Measurements from ENCODE around the gene TECRL.

TECRL gene

GRCh38 chr4:64330143-64330542 lies 79.1 kb downstream of the TECRL start:
- DNase-seq (ENCODE audit: extremely low read depth in 1 of 2, low read depth in 1 of 2), result no peak

- DNase-seq (ENCODE audit: extremely low read depth in 1 of 2, low read depth in 1 of 2), result no peak
These were observed 82.0 kb downstream of the TECRL start for GRCh38 chr4:64327237-64327636.

GRCh38 chr4:64326507-64326906 lies 82.7 kb downstream of the TECRL start:
- no peak for DNase-seq (ENCODE audit: extremely low read depth in 1 of 2, low read depth in 1 of 2)

- DNase-seq (ENCODE audit: extremely low read depth in 1 of 2, low read depth in 1 of 2), result no peak
These were observed 103.0 kb downstream of the TECRL start for GRCh38 chr4:64306255-64306565.

GRCh38 chr4:64305565-64306254 lies 103.5 kb downstream of the TECRL start:
- DNase-seq (ENCODE audit: extremely low read depth in 1 of 2, low read depth in 1 of 2), result no peak

- DNase-seq (ENCODE audit: extremely low read depth in 1 of 2, low read depth in 1 of 2), result no peak
These were observed 136.8 kb downstream of the TECRL start for GRCh38 chr4:64272432-64272831.

- no peak for DNase-seq (ENCODE audit: extremely low read depth in 1 of 2, low read depth in 1 of 2)
These were observed 137.6 kb downstream of the TECRL start for GRCh38 chr4:64271601-64272081.

GRCh38 chr4:64266669-64267068 lies 142.6 kb downstream of the TECRL start:
- no peak for DNase-seq (ENCODE audit: extremely low read depth in 1 of 2, low read depth in 1 of 2)

GRCh38 chr4:64266263-64266662 lies 143.0 kb downstream of the TECRL start:
- no peak for DNase-seq (ENCODE audit: extremely low read depth in 1 of 2, low read depth in 1 of 2)

- DNase-seq (ENCODE audit: extremely low read depth in 1 of 2, low read depth in 1 of 2), result no peak
These were observed 157.5 kb downstream of the TECRL start for GRCh38 chr4:64251781-64252180.

- no peak for DNase-seq (ENCODE audit: extremely low read depth in 1 of 2, low read depth in 1 of 2)
These were observed 158.8 kb downstream of the TECRL start for GRCh38 chr4:64250488-64250887.

- no peak for DNase-seq (ENCODE audit: extremely low read depth in 1 of 2, low read depth in 1 of 2)
These were observed 159.2 kb downstream of the TECRL start for GRCh38 chr4:64250061-64250460.

GRCh38 chr4:64248186-64248585 lies 161.1 kb downstream of the TECRL start:
- DNase-seq (ENCODE audit: extremely low read depth in 1 of 2, low read depth in 1 of 2), result no peak

- DNase-seq (ENCODE audit: extremely low read depth in 1 of 2, low read depth in 1 of 2), result no peak
These were observed 178.4 kb downstream of the TECRL start for GRCh38 chr4:64230709-64231310.

All from stimulated activated CD8-positive, alpha-beta memory T cell treated with anti-CD3 and anti-CD28 coated beads, Interleukin-7, amount 100 ng/mL, for 48 hours (primary cell).